ENCODE data around the gene CNOT4.

Gene CNOT4

DNA sequence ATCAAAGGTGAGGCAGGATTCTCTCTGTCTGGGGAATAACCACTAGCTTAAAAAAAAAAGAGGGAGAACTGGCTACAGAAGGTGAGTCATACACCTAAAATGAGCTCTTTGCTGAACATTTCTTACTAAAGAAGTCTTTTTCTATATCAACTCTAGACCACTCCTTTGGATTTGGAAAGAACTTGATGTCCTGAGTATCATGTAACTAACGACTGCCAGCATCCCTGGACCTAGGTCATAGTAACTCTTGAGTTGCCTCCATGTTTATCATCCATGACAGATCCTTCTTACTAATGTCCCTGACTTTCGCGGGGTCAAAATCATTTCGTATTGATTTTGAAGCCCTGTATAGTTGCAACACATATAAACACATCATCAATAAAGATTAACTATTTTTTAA lies 89.1 kb downstream of the CNOT4 start:
- ATAC-seq, result no peak
- no peak for TF ChIP-seq CSDC2 (CRISPR knock-in tag; IDR thresholded peaks at IDR 0.05)
- TF ChIP-seq OSR1 (CRISPR knock-in tag; IDR thresholded peaks at IDR 0.05), result no peak
- no peak for TF ChIP-seq PPARA (CRISPR knock-in tag; IDR thresholded peaks at IDR 0.05; ENCODE audit: borderline replicate concordance)
- no peak for TF ChIP-seq TOX (CRISPR knock-in tag; IDR thresholded peaks at IDR 0.05; ENCODE audit: borderline replicate concordance)
- TF ChIP-seq GLIS3 (CRISPR knock-in tag; IDR thresholded peaks at IDR 0.05), result no peak
- TF ChIP-seq, protein P1, sequence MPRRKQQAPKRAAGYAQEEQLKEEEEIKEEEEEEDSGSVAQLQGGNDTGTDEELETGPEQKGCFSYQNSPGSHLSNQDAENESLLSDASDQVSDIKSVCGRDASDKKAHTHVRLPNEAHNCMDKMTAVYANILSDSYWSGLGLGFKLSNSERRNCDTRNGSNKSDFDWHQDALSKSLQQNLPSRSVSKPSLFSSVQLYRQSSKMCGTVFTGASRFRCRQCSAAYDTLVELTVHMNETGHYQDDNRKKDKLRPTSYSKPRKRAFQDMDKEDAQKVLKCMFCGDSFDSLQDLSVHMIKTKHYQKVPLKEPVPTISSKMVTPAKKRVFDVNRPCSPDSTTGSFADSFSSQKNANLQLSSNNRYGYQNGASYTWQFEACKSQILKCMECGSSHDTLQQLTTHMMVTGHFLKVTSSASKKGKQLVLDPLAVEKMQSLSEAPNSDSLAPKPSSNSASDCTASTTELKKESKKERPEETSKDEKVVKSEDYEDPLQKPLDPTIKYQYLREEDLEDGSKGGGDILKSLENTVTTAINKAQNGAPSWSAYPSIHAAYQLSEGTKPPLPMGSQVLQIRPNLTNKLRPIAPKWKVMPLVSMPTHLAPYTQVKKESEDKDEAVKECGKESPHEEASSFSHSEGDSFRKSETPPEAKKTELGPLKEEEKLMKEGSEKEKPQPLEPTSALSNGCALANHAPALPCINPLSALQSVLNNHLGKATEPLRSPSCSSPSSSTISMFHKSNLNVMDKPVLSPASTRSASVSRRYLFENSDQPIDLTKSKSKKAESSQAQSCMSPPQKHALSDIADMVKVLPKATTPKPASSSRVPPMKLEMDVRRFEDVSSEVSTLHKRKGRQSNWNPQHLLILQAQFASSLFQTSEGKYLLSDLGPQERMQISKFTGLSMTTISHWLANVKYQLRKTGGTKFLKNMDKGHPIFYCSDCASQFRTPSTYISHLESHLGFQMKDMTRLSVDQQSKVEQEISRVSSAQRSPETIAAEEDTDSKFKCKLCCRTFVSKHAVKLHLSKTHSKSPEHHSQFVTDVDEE (CRISPR knock-in tag; IDR thresholded peaks at IDR 0.05), result no peak
- TF ChIP-seq ZNF565 (CRISPR knock-in tag; conservative IDR thresholded peaks at IDR 0.05; ENCODE audit: low read depth), result no peak
- no peak for TF ChIP-seq ZNF70 (CRISPR knock-in tag; IDR thresholded peaks at IDR 0.05)
- TF ChIP-seq RARB (CRISPR knock-in tag; IDR thresholded peaks at IDR 0.05), result no peak
- TF ChIP-seq SNAI2 (CRISPR knock-in tag; IDR thresholded peaks at IDR 0.05), result no peak
- no peak for TF ChIP-seq BACH2 (CRISPR knock-in tag; IDR thresholded peaks at IDR 0.05; ENCODE audit: borderline replicate concordance)
- TF ChIP-seq ZFP30 (CRISPR knock-in tag; IDR thresholded peaks at IDR 0.05), result no peak

GRCh38 chr7:135416431-135416830 lies 93.5 kb downstream of the CNOT4 start:
- TF ChIP-seq, protein P2, sequence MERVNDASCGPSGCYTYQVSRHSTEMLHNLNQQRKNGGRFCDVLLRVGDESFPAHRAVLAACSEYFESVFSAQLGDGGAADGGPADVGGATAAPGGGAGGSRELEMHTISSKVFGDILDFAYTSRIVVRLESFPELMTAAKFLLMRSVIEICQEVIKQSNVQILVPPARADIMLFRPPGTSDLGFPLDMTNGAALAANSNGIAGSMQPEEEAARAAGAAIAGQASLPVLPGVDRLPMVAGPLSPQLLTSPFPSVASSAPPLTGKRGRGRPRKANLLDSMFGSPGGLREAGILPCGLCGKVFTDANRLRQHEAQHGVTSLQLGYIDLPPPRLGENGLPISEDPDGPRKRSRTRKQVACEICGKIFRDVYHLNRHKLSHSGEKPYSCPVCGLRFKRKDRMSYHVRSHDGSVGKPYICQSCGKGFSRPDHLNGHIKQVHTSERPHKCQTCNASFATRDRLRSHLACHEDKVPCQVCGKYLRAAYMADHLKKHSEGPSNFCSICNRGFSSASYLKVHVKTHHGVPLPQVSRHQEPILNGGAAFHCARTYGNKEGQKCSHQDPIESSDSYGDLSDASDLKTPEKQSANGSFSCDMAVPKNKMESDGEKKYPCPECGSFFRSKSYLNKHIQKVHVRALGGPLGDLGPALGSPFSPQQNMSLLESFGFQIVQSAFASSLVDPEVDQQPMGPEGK (CRISPR knock-in tag; IDR thresholded peaks at IDR 0.05; ENCODE audit: borderline replicate concordance), result no peak
- no peak for TF ChIP-seq ESRRG (CRISPR knock-in tag; IDR thresholded peaks at IDR 0.05)
- no peak for TF ChIP-seq ISL1 (CRISPR knock-in tag; IDR thresholded peaks at IDR 0.05)
- no peak for TF ChIP-seq ZNF565 (CRISPR knock-in tag; conservative IDR thresholded peaks at IDR 0.05; ENCODE audit: low read depth)
- TF ChIP-seq BACH2 (CRISPR knock-in tag; IDR thresholded peaks at IDR 0.05; ENCODE audit: borderline replicate concordance), result no peak
- TF ChIP-seq, protein P1 (CRISPR knock-in tag; IDR thresholded peaks at IDR 0.05), result no peak
- TF ChIP-seq RARB (CRISPR knock-in tag; IDR thresholded peaks at IDR 0.05), result no peak
- no peak for TF ChIP-seq ZFP30 (CRISPR knock-in tag; IDR thresholded peaks at IDR 0.05)
- TF ChIP-seq, protein P3, sequence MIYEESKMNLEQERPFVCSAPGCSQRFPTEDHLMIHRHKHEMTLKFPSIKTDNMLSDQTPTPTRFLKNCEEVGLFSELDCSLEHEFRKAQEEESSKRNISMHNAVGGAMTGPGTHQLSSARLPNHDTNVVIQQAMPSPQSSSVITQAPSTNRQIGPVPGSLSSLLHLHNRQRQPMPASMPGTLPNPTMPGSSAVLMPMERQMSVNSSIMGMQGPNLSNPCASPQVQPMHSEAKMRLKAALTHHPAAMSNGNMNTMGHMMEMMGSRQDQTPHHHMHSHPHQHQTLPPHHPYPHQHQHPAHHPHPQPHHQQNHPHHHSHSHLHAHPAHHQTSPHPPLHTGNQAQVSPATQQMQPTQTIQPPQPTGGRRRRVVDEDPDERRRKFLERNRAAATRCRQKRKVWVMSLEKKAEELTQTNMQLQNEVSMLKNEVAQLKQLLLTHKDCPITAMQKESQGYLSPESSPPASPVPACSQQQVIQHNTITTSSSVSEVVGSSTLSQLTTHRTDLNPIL (CRISPR knock-in tag; IDR thresholded peaks at IDR 0.05; ENCODE audit: low read depth), result no peak
- TF ChIP-seq ZC3H10 (CRISPR knock-in tag; IDR thresholded peaks at IDR 0.05), result no peak
- no peak for ATAC-seq

DNA sequence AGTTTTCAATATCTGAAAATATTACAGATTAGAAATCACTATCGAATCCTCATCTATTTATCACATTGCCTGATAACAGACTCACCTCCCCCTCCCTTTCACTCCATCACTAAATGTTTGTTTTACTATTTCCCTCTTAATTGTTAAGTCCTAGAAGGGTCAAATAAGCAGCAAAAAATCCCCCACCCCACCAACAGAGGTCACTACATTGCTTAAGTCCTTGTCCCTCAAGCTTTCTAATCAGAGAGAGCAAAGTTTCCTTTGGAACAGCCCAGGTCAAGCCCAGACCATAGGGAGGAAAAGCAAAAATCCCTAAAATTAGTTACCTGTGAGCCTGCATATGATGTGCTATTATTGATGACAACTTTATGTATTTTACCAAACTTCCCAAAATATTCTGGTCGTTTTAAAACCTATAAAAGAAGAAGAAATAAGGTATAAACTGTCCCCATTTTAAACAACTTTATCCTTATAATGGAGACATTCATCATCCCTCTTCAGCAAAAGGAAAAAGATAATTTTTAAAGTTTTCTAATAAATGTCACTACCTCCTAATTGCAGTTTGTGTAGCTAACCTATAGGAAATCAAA lies 95.0 kb downstream of the CNOT4 start:
- TF ChIP-seq CSRNP3 (CRISPR knock-in tag; IDR thresholded peaks at IDR 0.05) (no peak), SNAI2 (CRISPR knock-in tag; IDR thresholded peaks at IDR 0.05) (no peak), TCF4 (CRISPR knock-in tag; IDR thresholded peaks at IDR 0.05; ENCODE audit: borderline replicate concordance) (no peak), ZC3H10 (CRISPR knock-in tag; IDR thresholded peaks at IDR 0.05) (no peak), CSDC2 (CRISPR knock-in tag; IDR thresholded peaks at IDR 0.05) (no peak)
- TF ChIP-seq, protein P3 (CRISPR knock-in tag; IDR thresholded peaks at IDR 0.05; ENCODE audit: low read depth), result no peak
- ATAC-seq, result peak; percentile 82
